Measurements from ENCODE around the gene LPO.

The LPO gene

GRCh38 chr17:58239987-58240386, 1.6 kb downstream of the LPO start:
- DNase-seq (no peak), ATAC-seq (no peak)
- peaks cover 61% of the 10 kb centered on the region for H3K27me3 Mint-ChIP-seq
- H3K36me3 Mint-ChIP-seq (ENCODE audit: low read depth): no peaks in the 10 kb centered on the region
- no peak overlapping the region for H3K4me3 Mint-ChIP-seq
- no peaks in the 10 kb centered on the region for H3K9me3 Mint-ChIP-seq
- peaks cover 11% of the 10 kb centered on the region for H3K4me1 Mint-ChIP-seq
- no peak overlapping the region for H3K27ac Mint-ChIP-seq

GRCh38 chr17:58242171-58242784, 3.9 kb downstream of the LPO start:
- Mint-ChIP-seq H3K27me3 (peaks cover 60% of the 10 kb centered on the region), H3K27ac (no peak overlapping the region), H3K36me3 (ENCODE audit: low read depth) (no peaks in the 10 kb centered on the region), H3K4me3 (no peak overlapping the region), H3K9me3 (no peaks in the 10 kb centered on the region), H3K4me1 (peaks cover 11% of the 10 kb centered on the region)
- DNase-seq (peak; percentile 38), ATAC-seq (peak; percentile 84)

GRCh38 chr17:58244963-58245362, 6.6 kb downstream of the LPO start:
- no peak for ATAC-seq
- DNase-seq: no peak
- H3K4me3 Mint-ChIP-seq: no peak overlapping the region
- peaks cover 51% of the 10 kb centered on the region for H3K27me3 Mint-ChIP-seq
- H3K4me1 Mint-ChIP-seq: peaks cover 26% of the 10 kb centered on the region
- H3K36me3 Mint-ChIP-seq (ENCODE audit: low read depth): no peaks in the 10 kb centered on the region
- no peak overlapping the region for H3K27ac Mint-ChIP-seq
- no peaks in the 10 kb centered on the region for H3K9me3 Mint-ChIP-seq

- Mint-ChIP-seq H3K27ac (no peak overlapping the region), H3K4me3 (no peak overlapping the region), H3K4me1 (peaks cover 30% of the 10 kb centered on the region), H3K9me3 (no peaks in the 10 kb centered on the region), H3K36me3 (ENCODE audit: low read depth) (no peaks in the 10 kb centered on the region), H3K27me3 (peaks cover 50% of the 10 kb centered on the region)
- DNase-seq (no peak), ATAC-seq (no peak)
Measured at GRCh38 chr17:58245428-58246103, 7.2 kb downstream of the LPO start.

GRCh38 chr17:58246104-58246740, 7.8 kb downstream of the LPO start:
- peaks cover 30% of the 10 kb centered on the region for H3K4me1 Mint-ChIP-seq
- no peaks in the 10 kb centered on the region for H3K9me3 Mint-ChIP-seq
- H3K27ac Mint-ChIP-seq: no peak overlapping the region
- ATAC-seq (no peak), DNase-seq (no peak)
- no peak overlapping the region for H3K4me3 Mint-ChIP-seq
- H3K27me3 Mint-ChIP-seq: peaks cover 50% of the 10 kb centered on the region
- H3K36me3 Mint-ChIP-seq (ENCODE audit: low read depth): no peaks in the 10 kb centered on the region

- Mint-ChIP-seq H3K4me1 (peaks cover 26% of the 10 kb centered on the region), H3K9me3 (no peaks in the 10 kb centered on the region), H3K36me3 (ENCODE audit: low read depth) (no peaks in the 10 kb centered on the region), H3K4me3 (no peak overlapping the region), H3K27ac (no peak overlapping the region), H3K27me3 (peaks cover 49% of the 10 kb centered on the region)
- DNase-seq: no peak
- ATAC-seq: no peak
Measured at GRCh38 chr17:58246781-58247180, 8.4 kb downstream of the LPO start.

GRCh38 chr17:58247511-58248363, 9.4 kb downstream of the LPO start:
- ATAC-seq: no peak
- DNase-seq: no peak
- Mint-ChIP-seq H3K9me3 (no peaks in the 10 kb centered on the region), H3K27ac (no peak overlapping the region), H3K36me3 (ENCODE audit: low read depth) (no peaks in the 10 kb centered on the region), H3K4me1 (peaks cover 19% of the 10 kb centered on the region), H3K4me3 (no peak overlapping the region), H3K27me3 (peaks cover 42% of the 10 kb centered on the region)

- DNase-seq (no peak), ATAC-seq (no peak)
- H3K4me1 Mint-ChIP-seq: peaks cover 19% of the 10 kb centered on the region
- peak overlapping the region; percentile 14 for H3K4me3 Mint-ChIP-seq
- no peaks in the 10 kb centered on the region for H3K36me3 Mint-ChIP-seq (ENCODE audit: low read depth)
- no peak overlapping the region for H3K27ac Mint-ChIP-seq
- H3K9me3 Mint-ChIP-seq: no peaks in the 10 kb centered on the region
- H3K27me3 Mint-ChIP-seq: peaks cover 36% of the 10 kb centered on the region
Measured at GRCh38 chr17:58248955-58249269, 10.5 kb downstream of the LPO start.

GRCh38 chr17:58249270-58250133, 11.1 kb downstream of the LPO start:
- H3K27me3 Mint-ChIP-seq: peaks cover 31% of the 10 kb centered on the region

GRCh38 chr17:58250344-58251011, 12.1 kb downstream of the LPO start:
- no peak for ATAC-seq
- no peaks in the 10 kb centered on the region for H3K9me3 Mint-ChIP-seq
- DNase-seq: no peak
- no peak overlapping the region for H3K4me3 Mint-ChIP-seq
- H3K27me3 Mint-ChIP-seq: peaks cover 30% of the 10 kb centered on the region
- peaks cover 19% of the 10 kb centered on the region for H3K4me1 Mint-ChIP-seq
- H3K36me3 Mint-ChIP-seq (ENCODE audit: low read depth): no peaks in the 10 kb centered on the region
- H3K27ac Mint-ChIP-seq: peak overlapping the region; percentile 52

More at GRCh38 chr17:58249270-58250133, 11.1 kb downstream of the LPO start:
- H3K4me1 Mint-ChIP-seq: peaks cover 19% of the 10 kb centered on the region
- peak overlapping the region; percentile 52 for H3K27ac Mint-ChIP-seq
- peak; percentile 78 for ATAC-seq
- H3K36me3 Mint-ChIP-seq (ENCODE audit: low read depth): no peaks in the 10 kb centered on the region
- H3K9me3 Mint-ChIP-seq: no peaks in the 10 kb centered on the region
- DNase-seq: peak; percentile 85
- peak overlapping the region; percentile 63 for H3K4me3 Mint-ChIP-seq

- Mint-ChIP-seq H3K36me3 (ENCODE audit: low read depth) (no peaks in the 10 kb centered on the region), H3K27ac (no peak overlapping the region), H3K4me3 (no peak overlapping the region), H3K9me3 (no peaks in the 10 kb centered on the region), H3K4me1 (peaks cover 19% of the 10 kb centered on the region), H3K27me3 (peaks cover 27% of the 10 kb centered on the region)
- DNase-seq (no peak), ATAC-seq (no peak)
Measured at GRCh38 chr17:58252141-58252540, 13.8 kb downstream of the LPO start.

- no peak overlapping the region for H3K27ac Mint-ChIP-seq
- H3K9me3 Mint-ChIP-seq: no peaks in the 10 kb centered on the region
- peaks cover 32% of the 10 kb centered on the region for H3K27me3 Mint-ChIP-seq
- H3K36me3 Mint-ChIP-seq (ENCODE audit: low read depth): no peaks in the 10 kb centered on the region
- ATAC-seq (no peak), DNase-seq (no peak)
- H3K4me1 Mint-ChIP-seq: peaks cover 13% of the 10 kb centered on the region
- no peak overlapping the region for H3K4me3 Mint-ChIP-seq
Measured at GRCh38 chr17:58253082-58253481, 14.7 kb downstream of the LPO start.

GRCh38 chr17:58254803-58255202, 16.4 kb downstream of the LPO start:
- H3K4me1 Mint-ChIP-seq: peaks cover 5% of the 10 kb centered on the region
- no peaks in the 10 kb centered on the region for H3K36me3 Mint-ChIP-seq (ENCODE audit: low read depth)
- ATAC-seq (no peak), DNase-seq (no peak)
- peaks cover 37% of the 10 kb centered on the region for H3K27me3 Mint-ChIP-seq
- no peaks in the 10 kb centered on the region for H3K9me3 Mint-ChIP-seq
- no peak overlapping the region for H3K27ac Mint-ChIP-seq
- no peak overlapping the region for H3K4me3 Mint-ChIP-seq

Measured in activated naive CD8-positive, alpha-beta T cell treated with anti-CD3 and anti-CD28 coated beads, Interleukin-2, amount 50 U/mL, for 24 hours (primary cell).